Limb (tissue), 2 donors: ENCODE results near the gene ZSWIM4.
A peak's percentile ranks its signal among the peaks of the same experiment; 100 is the strongest.

Experiments
- DNase-seq, 2 donors: peaks; one replicate each; pipeline ENCODE4 v3.0.0-alpha.2; 2016; ENCODE audit errors: extremely low spot score in 2 of 2

The ZSWIM4 gene

DNA sequence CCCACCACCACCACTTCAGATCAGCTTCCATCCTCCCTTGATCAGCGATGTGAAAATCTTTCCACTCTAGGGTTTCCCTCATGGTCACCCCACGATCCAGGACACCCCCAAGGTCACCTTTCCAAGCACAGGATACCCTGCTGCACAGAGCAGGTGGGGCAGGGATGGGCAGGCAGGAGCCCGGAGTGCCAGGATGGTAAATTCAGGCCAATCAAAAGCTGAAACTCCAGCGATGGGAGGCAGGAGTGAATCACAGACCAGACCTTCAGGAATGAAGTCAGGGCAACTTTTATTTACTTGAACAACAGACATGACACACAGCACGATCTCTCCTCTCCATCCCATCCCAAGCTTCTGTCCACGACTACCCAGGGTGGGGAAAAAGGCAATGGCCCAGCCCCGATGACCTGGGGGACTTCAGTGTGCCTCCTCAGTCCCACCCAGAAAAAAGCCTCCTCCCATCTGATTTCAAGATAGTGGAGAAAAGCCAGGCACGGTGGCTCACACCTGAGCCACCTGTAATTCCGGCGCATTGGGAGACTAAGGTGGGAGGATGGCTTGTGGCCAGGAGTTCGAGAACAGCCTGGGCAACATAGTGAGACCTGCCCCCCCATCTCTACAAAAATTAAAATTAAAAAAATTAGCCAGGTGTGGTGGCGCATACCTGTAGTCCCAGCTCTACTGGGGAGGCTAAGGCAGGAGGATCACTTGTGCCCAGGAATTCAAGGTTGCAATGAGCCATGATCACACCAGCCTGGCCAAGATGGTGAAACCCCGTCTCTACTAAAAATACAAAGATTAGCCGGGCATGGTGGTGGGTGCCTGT lies 39.2 kb downstream of the ZSWIM4 start:
- no peak for DNase-seq

DNA sequence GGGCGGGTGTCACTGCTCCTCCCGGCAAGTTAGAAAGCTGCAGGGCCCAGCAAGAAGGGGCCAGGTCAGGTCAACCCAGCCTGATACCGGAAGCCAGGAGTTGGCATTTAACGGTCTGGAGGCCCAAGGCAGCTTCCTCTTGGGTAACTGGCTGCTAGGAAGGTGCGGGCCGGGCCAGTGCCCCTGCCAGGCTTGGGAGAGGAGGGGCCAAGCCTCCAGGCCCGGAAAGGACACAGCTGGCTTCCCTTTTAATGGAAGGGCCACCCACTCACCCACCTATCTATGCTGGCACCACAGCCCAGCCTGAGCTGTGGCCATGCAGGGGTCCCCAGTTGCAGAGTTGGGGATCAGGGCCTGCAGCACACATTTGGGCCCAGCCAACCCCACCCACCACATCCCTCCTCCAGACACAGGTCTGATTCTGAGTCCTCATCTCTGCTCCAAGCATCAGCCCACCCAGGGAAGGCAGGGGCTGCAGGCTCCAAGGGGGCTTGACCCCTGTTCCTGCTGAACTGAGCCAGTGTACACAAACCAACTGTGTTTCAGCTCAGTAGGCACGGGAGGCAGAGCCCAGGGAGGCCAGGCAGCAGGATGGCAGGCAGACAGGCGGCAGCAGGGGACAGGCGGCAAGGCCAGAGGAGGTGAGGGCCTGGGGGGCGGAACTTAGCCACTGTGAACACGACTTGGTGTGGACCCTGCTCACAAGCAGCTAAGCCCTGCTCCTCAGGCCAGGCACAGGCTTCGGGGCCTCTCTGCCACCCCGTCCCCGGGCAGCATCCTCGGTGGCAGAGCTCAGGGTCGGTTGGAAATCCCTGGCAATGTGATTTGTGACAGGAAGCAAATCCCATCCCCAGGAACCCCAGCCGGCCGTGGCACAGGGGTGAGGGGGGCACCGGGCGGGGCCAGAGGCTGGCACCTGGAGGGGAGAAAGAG lies 40.8 kb downstream of the ZSWIM4 start:
- no peak for DNase-seq

DNA sequence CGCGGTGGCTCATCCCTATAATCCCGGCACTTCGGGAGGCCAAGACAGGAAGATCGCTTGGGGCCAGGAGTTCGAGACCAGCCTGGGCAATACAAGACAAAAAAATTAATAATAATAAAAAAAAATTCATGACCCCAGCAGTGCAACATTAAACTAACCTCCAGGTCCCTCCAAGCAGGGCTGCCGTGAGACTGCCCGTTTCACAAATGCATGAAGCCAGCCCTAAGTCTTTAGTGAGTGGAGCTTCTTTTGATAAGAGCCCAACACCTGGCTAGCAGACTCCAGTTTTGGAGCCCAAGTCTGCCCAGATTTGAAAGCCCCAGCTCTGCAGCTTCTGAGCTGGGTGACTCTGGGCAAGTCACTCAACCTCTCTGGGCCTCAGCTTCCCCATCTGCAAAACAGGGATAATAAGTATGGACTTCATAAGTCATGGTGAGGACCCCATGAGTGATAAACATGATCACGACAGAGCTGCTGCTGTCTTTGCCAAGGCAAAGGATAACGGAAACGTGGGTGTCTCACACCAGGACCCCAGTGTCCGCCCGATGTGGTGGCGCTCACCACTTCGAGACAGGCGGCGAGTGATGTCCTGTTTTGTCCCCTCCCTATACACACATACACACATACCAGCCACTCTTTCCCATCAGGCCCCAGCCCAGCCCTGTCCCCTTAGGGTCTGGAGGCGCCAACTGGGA lies 43.3 kb downstream of the ZSWIM4 start:
- DNase-seq = no peak

DNA sequence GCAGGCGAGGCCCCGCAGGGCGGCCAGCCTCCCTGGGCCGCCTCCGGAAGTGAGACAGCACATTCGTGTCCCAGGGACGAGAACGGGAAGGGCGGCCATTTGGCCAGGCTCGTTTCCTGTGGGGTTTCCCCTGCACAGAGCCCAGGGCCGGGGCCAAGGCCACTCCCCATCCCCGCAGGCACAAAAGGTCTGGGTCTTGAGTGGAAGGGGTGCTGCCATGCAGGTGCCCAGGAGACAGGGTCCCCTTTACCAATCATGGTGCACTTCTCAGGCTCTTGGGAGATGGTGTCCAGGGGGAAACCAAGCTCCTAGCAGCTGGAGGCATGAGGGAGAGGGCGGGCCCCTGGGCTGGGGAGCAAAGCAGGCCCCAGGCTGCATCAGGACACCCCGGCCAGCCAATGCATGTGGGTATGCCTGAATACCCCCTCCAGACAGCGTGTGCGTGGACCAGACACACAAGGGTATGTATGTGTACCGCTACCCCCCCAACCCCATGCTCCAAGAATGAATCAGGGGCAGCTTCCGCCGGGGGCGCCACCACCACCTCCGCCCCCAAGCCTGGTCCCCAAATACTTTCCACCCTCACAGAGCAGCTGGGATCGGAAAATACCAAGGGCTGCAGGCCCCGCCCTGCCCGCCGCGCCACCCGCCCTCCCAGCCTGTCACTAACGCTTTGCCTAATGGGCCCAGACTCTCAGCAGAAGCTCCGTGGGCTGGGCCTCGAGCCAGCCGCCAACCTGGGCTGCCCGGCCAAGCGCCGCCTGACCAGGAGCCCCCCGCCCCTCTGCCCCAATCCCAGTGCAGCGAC lies 44.1 kb downstream of the ZSWIM4 start:
- peak; percentile 84 to 88 for DNase-seq

DNA sequence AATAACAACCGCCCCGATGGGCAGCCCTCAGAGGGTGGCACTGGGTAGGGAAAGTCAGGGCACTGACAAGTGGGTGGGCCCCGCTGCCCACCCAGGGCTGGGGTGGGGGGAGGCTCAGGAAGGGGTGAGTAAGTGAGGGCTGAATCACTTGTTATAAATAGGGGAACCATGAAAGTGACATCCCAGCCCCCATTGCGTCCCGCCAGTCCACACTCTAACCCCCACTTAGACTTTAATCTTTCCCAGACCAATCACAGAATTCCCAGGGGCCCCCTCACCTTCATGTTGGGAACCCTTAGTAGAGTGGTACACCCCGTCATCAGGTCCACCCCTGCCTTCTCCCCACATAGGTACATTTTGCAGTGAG lies 44.7 kb downstream of the ZSWIM4 start:
- no peak for DNase-seq

DNA sequence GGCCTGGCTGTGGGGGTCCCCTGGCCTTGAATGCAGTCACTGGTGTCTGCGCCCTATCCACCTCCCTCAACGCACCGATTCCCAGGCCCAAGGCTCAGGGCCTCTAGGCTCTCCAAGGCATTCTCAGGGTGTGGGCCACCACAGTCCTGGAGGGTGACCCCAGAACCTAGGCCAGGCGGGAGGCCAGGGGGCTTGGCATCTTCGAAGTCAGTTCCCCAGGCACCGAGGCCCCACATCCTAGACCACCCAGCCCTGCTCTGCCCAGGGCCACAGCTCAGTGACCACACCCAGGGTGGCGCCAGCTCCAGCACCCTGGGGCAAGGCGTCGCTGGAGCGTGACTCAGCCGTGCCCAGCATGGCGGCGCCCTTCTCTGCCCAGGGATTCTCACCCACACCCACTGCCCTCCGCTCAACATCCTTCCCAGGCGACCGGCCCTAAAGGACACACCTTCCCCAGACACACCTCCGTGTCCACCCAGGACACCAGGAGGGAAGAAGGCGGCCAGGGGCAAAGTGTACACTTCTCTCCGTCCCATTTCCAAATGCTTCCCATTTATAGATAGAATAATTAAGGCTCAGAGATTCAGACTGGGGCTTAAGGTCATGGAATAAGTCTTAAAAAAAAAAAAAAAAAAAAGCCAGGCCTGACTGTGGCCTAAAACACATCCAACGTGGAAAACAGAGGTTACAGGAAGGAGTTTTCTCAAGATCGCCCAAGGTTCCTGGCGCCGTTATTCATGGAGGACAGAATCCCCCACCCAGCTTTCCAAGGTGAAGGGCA lies 45.3 kb downstream of the ZSWIM4 start:
- peak in 1 of 2 donors; percentile 65 for DNase-seq

DNA sequence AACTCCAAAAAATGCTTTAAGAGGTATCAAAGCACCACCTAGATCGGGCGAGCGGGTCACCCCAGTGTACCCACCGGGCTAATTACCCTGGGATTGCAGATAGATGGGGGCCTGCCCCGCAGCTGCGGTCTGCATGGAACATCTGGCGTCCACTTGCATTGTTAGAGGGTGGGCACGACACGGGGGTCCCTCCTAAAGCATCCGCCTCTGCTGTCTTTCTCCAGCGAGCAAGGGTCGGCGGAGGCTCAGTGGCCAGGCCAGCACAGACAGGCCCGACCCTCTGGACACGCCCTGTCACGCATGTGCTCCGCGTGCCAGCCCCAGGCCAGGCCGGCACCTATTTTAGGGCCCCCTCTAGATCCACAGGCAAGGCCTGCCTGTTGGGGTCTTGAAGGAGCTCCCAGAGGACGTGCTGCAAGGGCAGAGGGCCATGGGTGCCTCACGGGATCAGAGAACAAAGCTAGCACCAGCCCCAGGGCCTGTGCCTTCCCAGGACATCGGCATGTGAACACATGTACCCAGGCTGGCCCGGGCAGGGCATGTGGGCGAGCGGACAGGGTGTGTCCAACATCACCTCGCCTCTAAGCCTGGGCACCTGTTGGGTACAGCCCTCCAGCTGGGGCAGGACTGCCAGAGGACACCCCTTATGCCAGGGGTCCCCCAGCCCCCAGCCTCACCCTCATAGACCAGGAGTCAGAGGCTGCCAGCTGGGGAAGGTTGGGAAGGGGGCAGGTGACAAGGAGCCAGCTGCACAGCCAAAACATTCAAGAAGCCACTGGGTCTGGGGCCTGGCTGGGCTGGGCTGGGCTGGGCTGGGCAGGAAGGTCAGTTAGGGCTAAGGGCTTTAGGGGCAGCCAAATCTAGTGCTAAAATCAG lies 46.1 kb downstream of the ZSWIM4 start:
- DNase-seq = peak in 1 of 2 donors; percentile 66

DNA sequence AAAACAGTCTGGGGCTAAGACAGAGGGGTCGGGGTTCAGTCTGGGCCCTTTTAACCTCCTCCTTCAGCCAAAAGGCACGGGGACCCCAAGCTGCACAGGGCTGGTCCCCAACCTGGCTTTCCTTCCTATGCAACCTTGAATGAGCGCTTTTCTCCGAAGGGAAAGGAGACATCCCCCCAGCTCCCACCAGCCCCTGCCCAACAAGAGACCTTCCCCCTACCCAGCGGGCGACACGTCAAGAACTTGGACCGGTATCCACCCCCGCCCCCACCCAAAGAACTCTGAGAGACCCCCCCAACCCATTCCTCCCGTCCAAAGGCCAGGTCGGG lies 46.7 kb downstream of the ZSWIM4 start:
- DNase-seq = no peak

DNA sequence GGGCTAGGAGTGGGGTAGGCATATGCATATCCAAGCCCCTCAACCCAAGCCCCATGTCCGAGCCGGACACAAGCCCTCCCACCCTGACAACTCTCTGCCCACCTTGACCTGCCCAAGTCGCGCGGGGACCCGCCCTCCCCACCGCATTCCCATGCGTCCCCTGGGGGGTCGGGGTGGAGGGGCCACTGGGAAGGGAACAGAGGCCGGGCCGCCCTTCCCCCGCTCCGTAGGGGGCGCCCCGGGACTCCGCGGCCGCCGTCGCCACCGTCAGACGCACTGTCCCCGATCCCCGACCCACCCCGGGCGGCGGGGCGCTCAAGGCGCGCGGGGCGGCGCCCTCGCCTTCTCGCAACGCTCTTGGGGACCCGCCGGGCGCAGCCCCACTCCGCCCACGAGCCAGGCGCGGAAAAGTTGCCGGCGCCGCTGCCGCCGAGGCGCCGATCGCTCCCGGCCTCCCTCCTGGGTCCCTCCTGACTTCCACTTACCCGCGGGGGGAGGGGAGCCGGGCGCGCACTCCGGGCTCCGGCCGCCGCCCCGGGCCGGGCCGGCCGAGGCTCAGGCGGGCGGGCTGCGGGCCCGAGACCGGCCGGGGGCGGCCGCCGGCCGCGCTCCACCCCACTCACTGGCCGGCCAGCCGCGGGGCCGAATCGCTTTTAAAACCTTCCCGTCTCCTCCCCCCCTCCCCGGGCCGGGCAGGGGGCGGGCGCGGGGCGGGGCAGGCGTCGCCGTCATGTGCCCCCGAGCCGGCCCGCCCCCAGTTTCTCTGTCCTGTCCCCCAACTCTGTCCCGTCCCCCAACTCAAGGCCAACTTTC lies 47.3 kb downstream of the ZSWIM4 start:
- peak; percentile 84 to 93 for DNase-seq

DNA sequence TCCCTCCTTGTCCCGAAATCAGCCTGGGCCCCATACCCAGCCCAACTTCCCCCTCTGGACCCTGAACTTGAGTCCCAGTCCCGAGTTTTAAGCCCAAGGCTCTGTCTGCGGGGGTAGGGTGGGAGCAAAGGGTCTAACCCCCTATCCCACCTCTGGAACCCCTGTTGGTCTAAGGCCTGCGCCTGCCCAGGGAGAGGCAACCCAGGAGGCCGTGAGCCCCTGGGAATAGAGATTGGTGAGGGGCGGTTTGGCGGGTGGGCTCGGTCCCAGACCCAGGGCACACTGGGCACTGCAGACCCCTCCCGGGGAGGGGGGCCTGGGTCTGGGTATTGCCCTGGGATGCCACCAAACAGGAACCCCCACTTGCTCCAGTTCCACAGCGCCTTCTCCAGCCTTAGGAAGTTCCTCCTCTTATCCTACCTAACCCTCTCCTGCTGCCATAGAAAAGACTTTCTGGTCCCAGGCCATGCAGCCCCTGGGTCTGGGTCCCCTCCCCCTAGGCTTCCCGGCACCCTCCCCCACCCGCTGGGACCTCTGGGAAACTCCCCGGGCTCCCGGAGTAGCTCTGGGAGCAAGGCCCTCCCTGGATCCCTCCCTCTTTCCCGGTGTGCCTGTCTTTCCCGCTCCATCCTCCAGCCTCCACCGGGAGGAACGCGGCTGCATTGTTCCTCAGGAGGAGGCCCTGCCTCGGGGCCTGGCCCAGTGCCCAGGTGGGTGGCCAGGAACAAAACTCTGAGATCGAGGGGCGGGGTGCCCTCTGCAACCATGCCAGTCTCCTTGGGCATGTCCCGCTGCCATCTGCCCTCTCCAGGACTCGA lies 48.1 kb downstream of the ZSWIM4 start:
- DNase-seq = peak in 1 of 2 donors; percentile 73

DNA sequence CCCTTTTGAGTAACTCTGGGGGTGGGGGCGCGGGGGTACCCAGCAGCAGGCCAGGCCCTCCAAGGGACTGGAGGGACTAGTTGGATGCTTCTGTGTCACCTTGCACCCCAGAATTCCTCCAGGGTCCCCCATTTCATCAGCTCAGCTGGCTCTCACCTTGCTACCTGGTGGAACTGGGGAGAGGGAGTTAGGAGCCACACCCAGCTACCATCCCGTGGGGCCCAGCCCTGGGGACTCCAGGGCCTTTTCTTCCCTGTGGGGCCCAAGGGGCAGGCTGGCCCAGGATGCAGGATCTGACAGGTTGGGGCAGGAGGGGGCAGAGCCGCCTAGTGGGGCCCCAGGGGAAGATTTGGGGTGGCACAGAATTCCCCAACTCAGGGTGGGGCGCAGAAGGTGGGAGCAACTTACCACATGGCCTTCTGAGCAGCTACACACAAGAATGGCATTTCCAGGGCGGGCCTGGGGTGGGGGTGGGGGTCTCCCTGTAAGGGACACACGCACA lies 48.9 kb downstream of the ZSWIM4 start:
- DNase-seq = peak in 1 of 2 donors; percentile 64

DNA sequence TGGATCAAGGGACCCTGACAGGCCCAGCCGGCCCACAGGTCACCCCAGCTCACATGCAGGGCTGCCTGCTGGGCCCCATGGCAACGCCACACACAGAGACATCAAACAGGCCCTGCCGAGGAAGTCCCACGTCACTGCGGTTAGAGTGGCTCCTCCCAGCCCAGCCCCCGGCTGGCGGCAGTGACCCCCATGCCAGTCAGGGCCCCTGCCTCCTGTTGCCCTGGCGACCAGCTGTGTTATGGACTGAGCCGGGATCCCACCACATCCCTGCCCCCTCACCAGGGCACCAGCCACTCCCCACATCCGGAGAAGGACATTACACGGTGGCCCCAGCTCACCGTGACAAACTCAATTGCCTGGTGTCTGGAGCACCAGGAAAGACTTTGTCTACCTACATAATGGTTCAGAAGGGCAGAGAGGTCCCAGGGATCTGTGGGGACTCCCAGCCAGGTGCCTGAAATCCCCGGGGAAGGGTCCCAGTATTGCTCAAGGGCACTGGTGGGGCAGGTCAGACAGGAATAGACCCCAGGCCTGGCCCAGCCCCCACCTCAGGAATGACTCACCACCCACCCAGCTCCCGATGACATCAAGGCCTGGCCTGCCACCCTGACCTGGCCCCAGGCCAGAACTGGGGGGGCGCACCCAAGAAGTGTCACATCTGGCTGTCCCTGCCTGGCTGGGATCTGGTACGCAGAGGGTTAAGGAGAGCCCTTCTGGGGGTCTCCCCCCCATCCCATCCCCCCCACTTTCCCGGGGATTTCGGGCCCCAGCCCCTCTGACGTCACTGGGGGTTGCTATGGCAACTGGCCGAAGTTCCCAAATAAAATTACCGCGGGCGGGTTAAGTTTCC lies 51.5 kb downstream of the ZSWIM4 start:
- peak; percentile 95 to 97 for DNase-seq

DNA sequence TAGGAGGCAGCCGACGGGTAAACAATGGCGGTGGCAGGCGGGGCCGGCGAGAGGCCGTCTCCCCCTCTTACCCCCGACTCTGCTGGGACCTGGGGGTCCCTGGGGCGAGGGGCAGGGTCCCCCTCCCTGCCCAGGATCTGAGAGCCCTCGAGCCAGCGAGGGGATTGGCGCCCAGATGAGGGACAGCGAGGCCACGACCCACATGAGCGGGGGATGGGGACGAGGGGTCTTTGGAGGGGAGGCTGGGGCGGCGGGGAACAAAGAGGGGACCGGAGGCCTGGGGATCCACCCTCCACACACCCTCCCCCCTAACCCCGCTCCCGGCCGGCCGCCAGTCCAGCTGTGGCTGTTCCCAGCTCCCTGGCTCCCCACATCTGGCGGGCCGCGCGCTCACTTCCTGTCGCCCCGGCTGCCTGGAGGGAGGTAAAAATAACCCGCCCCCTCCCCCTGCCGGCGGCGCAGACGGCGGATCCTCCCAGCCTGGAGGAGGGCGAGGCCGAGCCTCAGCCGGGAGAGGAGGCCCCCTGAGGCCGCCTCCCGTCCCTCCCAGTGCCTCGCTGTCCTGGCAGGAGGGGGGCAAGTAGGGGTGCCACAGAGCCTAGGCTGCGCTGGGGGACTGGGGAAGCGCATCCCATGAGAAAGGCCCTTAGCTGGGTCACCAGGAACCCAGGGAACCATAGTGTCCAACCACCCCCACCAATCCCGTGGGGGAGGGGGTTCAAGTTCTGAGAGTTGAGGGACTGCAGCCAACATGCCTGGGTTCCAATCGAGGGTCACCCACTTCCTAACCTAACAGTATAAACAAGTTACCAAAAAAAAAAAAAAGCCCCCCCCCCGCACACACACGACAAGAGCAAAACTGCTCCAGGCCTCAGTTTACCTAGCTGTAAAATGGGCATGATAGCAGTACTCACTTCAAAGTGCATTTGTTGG lies 52.4 kb downstream of the ZSWIM4 start:
- DNase-seq = peak; percentile 96 to 97

DNA sequence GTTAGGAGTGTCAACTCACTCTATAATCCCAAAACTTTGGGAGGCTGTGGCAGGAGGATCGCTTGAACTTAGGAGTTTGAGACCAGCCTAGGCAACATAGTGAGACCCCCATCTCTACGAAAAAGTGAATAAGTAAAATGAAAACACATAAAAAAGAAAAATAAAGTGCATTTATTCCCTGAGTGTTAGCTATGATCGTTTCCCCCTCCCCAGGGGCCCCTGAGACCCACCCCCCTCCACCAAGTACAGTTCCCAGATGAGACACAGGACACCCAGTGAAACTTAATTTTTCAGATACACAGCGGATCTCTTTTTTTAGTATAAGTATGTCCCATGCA lies 53.1 kb downstream of the ZSWIM4 start:
- DNase-seq = no peak
